Fibroblast of the aortic adventitia (primary cell): ENCODE data around the gene RTKN2. TPM values are rescaled to one million over a fixed set of nuclear protein-coding genes. Genes with fewer than 3 reads are reported as not detected.

Source experiments
- DNase-seq: peaks from one replicate; pipeline ENCODE4 v3.0.0-alpha.2; 2010; ENCODE audit warnings: low read depth
- H3K4me3 ChIP-seq: 2 replicates; pipeline ENCODE4 v1.5.1; 2011; ENCODE audit warnings: low read depth, mild to moderate bottlenecking, control low read depth, low read length, moderate library complexity
- CTCF ChIP-seq: IDR thresholded peaks from 2 replicates; pipeline ENCODE4 v1.5.1; 2011; ENCODE audit warnings: mild to moderate bottlenecking, low read length, control low read depth, inconsistent platforms; ENCODE audit not compliant: insufficient read depth
- total RNA-seq: library from RNA; depleted of rRNA; stranded (reverse); fragments of >200 nt; gene quantifications from 2 replicates; pipeline ENCODE4 v1.2.3, GENCODE V29; 2012; ENCODE audit warnings: low replicate concordance

RTKN2 gene
- total RNA-seq, 1 donor, result 11.9 TPM

- no peak overlapping the region for H3K4me3 ChIP-seq
- TF ChIP-seq CTCF, result no peak
- no peak for DNase-seq
These were observed 88.0 kb downstream of the RTKN2 start for GRCh38 chr10:62180677-62181076.

- TF ChIP-seq CTCF, result no peak
- peak; percentile 79 for DNase-seq
- H3K4me3 ChIP-seq, result no peak overlapping the region
These were observed 90.1 kb downstream of the RTKN2 start for GRCh38 chr10:62178568-62178967.

GRCh38 chr10:62177111-62177510, 91.5 kb downstream of the RTKN2 start:
- DNase-seq, result no peak
- no peak for TF ChIP-seq CTCF
- H3K4me3 ChIP-seq, result no peak overlapping the region

GRCh38 chr10:62175251-62175650, 93.4 kb downstream of the RTKN2 start:
- TF ChIP-seq CTCF, result no peak
- DNase-seq, result peak; percentile 33
- no peak overlapping the region for H3K4me3 ChIP-seq

- DNase-seq, result no peak
- no peak overlapping the region for H3K4me3 ChIP-seq
- no peak for TF ChIP-seq CTCF
These were observed 96.2 kb downstream of the RTKN2 start for GRCh38 chr10:62172465-62172864.

GRCh38 chr10:62171791-62172190, 96.9 kb downstream of the RTKN2 start:
- no peak for DNase-seq

More at GRCh38 chr10:62171791-62172190, 96.9 kb downstream of the RTKN2 start:
- H3K4me3 ChIP-seq, result no peak overlapping the region
- TF ChIP-seq CTCF, result no peak
